HepG2 (cell line): Measurements from ENCODE around the gene PACS1. TPM values are rescaled to one million over a fixed set of nuclear protein-coding genes. Genes with fewer than 3 reads are reported as not detected.

ENCODE experiments used
- ATF2 ChIP-seq: sonication (generic); formaldehyde crosslinking; IDR thresholded peaks from 2 replicates; pipeline ENCODE4 v1.4.0; 2020; ENCODE audit warnings: missing genetic modification reagents
- NFE2L1 ChIP-seq: sonication (generic); formaldehyde crosslinking; IDR thresholded peaks from 2 replicates; pipeline ENCODE4 v1.4.0; 2020; ENCODE audit warnings: missing genetic modification reagents, mild to moderate bottlenecking, borderline replicate concordance
- PRDM15 ChIP-seq: sonication (generic); formaldehyde crosslinking; IDR thresholded peaks from 2 replicates; pipeline ENCODE4 v1.4.0; 2020; ENCODE audit warnings: missing genetic modification reagents
- TP53 ChIP-seq: sonication (generic); formaldehyde crosslinking; conservative IDR thresholded peaks from 2 replicates; pipeline ENCODE4 v1.4.0; 2020; ENCODE audit warnings: missing genetic modification reagents
- ZBTB3 ChIP-seq: sonication (generic); formaldehyde crosslinking; IDR thresholded peaks from 2 replicates; pipeline ENCODE4 v1.4.0; 2020; ENCODE audit warnings: low read depth, mild to moderate bottlenecking, moderate library complexity, missing genetic modification reagents, borderline replicate concordance
- ZBTB38 ChIP-seq: sonication (generic); formaldehyde crosslinking; IDR thresholded peaks from 2 replicates; pipeline ENCODE4 v1.5.1; 2020; ENCODE audit warnings: mild to moderate bottlenecking, missing genetic modification reagents
- ZBTB7B ChIP-seq: sonication (generic); formaldehyde crosslinking; IDR thresholded peaks from 2 replicates; pipeline ENCODE4 v1.4.0; 2020; ENCODE audit warnings: missing genetic modification reagents
- ZFX ChIP-seq: sonication (generic); formaldehyde crosslinking; IDR thresholded peaks from 2 replicates; pipeline ENCODE4 v1.4.0; 2020; ENCODE audit warnings: mild to moderate bottlenecking, low read depth, missing genetic modification reagents, moderate library complexity
- ZNF30 ChIP-seq: sonication (generic); formaldehyde crosslinking; IDR thresholded peaks from 2 replicates; pipeline ENCODE4 v1.5.0; 2020; ENCODE audit warnings: mild to moderate bottlenecking, missing genetic modification reagents
- ZNF362 ChIP-seq: sonication (generic); formaldehyde crosslinking; IDR thresholded peaks from 2 replicates; pipeline ENCODE4 v1.4.0; 2020; ENCODE audit warnings: missing genetic modification reagents, mild to moderate bottlenecking, borderline replicate concordance
- ZNF407 ChIP-seq: sonication (generic); formaldehyde crosslinking; IDR thresholded peaks from one replicate; pipeline ENCODE4 v1.5.1; 2020; ENCODE audit warnings: mild to moderate bottlenecking, missing genetic modification reagents; ENCODE audit errors: not compliant biosample characterization
- ZNF431 ChIP-seq: sonication (generic); formaldehyde crosslinking; IDR thresholded peaks from 2 replicates; pipeline ENCODE4 v1.9.0; 2022; ENCODE audit warnings: missing genetic modification reagents, low read depth, mild to moderate bottlenecking, borderline replicate concordance
- ZNF557 ChIP-seq: sonication (generic); formaldehyde crosslinking; IDR thresholded peaks from 2 replicates; pipeline ENCODE4 v1.4.0; 2020; ENCODE audit warnings: missing genetic modification reagents
- polyA plus RNA-seq, 8 experiments: library from polyadenylated mRNA; depleted of rRNA in 3 of 8; stranded (reverse) in 7 of 8; unstranded in 1 of 8; fragments of >200 nt; fragmentation: Illumina TruSeq in 4 of 8; extraction: Trizol in 4 of 8; gene quantifications; 2 replicates each; pipeline versions ENCODE4 v1.2.1 to v1.2.3, GENCODE V29; 2011 to 2016; ENCODE audit warnings: low read depth in 4 of 8, missing spikeins in 1 of 8, mixed read lengths in 1 of 8; ENCODE audit not compliant: insufficient read depth in 1 of 8
- total RNA-seq, 5 experiments: library from RNA; depleted of rRNA; stranded (reverse); fragments of >200 nt; fragmentation: Illumina TruSeq; extraction: Trizol; gene quantifications; 2 replicates each; pipeline ENCODE4 v1.2.3, GENCODE V29; 2016; ENCODE audit warnings: low read depth in 1 of 5

PACS1 gene
- total and polyA plus RNA-seq, 2 of the 13 experiments (the other 11 are each of a cell fraction or from before 2014, with no cell fraction given), result 7.6 to 8.6 TPM

GRCh38 chr11:66051766-66052663, 18.1 kb upstream of the PACS1 start, which contains the start of gene SF3B2 (continued):
- TF ChIP-seq PRDM15 (CRISPR knock-in tag) (no peak), ZNF30 (CRISPR knock-in tag) (no peak), ZNF431 (no peak), ZFX (CRISPR knock-in tag) (peak; percentile 94), ZNF362 (CRISPR knock-in tag) (no peak), ZBTB7B (CRISPR knock-in tag) (peak; percentile 31; the same call in 1 of the 2 replicates), ATF2 (peak; percentile 79), TP53 (CRISPR knock-in tag) (no peak), ZNF557 (CRISPR knock-in tag) (peak; percentile 67; the same call in 1 of the 2 replicates), ZBTB38 (no peak; the same call in 1 of the 2 replicates), ZBTB3 (CRISPR knock-in tag) (0 out of 2 replicates have a peak, but pooled peaks have one; percentile 58), ZNF407 (peak; percentile 23), NFE2L1 (CRISPR knock-in tag) (no peak)
